ENCODE results near the gene TMEM181.
"Not testable (repeated sequence)": the region's sequence is repeated elsewhere in the genome, so short reads cannot be mapped to it uniquely, and the experiment has no call there.

Gene TMEM181

DNA sequence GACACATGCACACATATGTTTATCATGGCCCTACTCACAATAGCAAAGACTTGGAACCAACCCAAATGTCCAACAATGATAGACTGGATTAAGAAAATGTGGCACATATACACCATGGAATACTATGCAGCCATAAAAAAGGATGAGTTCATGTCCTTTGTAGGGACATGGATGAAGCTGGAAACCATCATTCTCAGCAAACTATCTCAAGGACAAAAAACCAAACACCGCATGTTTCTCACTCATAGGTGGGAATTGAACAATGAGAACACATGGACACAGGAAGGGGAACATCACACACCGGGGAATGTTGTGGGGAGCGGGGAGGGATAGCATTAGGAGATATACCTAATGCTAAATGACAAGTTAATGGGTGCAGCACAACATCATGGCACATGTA, 117.2 kb downstream of the TMEM181 start:
- H3K4me3 Mint-ChIP-seq; H3K4me1 Mint-ChIP-seq (ENCODE audit: low read depth); intact Hi-C loops (cut with micrococcal nuclease); H3K9me3 Mint-ChIP-seq; H3K36me3 Mint-ChIP-seq (ENCODE audit: low read depth); H3K27me3 Mint-ChIP-seq; H3K27ac Mint-ChIP-seq: not testable (repeated sequence)

DNA sequence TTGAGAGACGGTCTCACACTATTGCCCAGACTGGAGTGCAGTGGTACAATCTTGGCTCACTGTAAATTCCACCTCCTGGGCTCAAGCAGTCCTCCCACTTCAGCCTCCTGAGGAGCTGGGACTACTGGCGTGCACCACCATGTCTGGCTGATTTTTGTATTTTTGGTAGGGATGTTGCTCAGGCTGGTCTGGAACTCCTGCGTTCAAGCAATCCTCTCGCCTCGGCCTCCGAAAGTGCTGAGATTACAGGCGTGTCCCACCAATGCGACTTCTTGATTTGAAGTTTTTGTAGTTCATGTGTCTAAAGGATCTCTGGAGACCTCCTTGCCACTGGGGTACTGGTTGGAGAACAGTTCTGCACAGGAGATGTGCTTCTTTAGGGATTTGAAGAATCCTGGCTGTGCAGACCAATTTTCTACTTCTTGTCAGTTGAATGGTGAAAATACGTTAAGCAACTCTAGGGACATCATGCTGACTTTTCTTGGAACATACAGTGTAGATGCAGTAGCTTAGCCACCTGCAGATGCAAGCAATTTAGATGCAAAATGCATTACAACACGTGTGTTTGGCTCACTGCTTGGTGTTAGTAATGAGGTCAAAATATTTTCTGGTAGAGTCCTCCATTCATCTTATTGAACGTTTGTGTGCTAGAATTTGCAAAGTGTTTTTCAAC, 118.2 kb downstream of the TMEM181 start:
- Mint-ChIP-seq H3K4me1 (ENCODE audit: low read depth) (no peaks in the 10 kb centered on the region), H3K9me3 (no peaks in the 10 kb centered on the region), H3K4me3 (no peak overlapping the region), H3K27ac (no peak overlapping the region), H3K27me3 (no peaks in the 10 kb centered on the region), H3K36me3 (ENCODE audit: low read depth) (no peaks in the 10 kb centered on the region)
- intact Hi-C loops (cut with micrococcal nuclease), result no loop called here

DNA sequence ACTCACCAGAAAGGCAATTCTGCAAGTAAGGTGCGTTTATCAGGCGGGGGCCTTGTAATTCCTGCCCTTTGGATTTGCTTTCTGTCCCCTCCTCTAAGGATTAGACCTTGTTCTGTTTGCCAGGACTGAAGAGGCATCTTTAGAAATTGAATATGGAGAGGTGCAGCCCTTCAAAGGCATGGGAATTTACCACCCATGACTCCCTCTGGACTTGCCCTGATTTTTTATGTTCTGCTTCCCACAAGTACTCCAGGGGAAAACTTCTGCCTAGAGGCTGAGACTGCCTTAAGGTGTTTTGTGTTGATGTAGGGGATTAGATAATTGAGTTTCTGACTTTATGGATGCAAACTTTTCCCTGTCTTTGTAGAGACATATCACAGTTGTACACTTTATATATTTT, 120.1 kb downstream of the TMEM181 start:
- no peaks in the 10 kb centered on the region for H3K4me1 Mint-ChIP-seq (ENCODE audit: low read depth)
- intact Hi-C loops (cut with micrococcal nuclease), result no loop called here
- H3K27me3 Mint-ChIP-seq, result no peaks in the 10 kb centered on the region
- no peaks in the 10 kb centered on the region for H3K36me3 Mint-ChIP-seq (ENCODE audit: low read depth)
- no peaks in the 10 kb centered on the region for H3K9me3 Mint-ChIP-seq
- no peak overlapping the region for H3K4me3 Mint-ChIP-seq
- H3K27ac Mint-ChIP-seq, result no peak overlapping the region

DNA sequence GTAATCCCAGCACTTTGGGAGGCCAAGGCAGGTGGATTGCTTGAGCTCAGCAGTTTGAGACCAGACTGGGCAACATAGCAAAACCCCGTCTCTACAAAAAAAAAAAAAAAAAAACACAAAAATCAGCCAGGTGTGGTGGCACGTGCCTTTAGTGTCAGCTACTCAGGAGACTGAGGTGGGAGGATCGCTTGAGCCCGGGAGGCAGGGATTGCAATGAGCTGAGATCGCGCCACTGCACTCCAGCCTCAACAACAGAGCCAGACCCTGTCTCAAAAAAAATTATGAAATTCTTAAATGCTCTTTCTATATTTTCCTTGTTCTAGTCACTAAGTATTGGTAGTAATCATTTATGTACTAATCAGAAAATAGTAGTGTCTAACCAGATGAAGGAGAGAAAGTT, 120.6 kb downstream of the TMEM181 start:
- Mint-ChIP-seq H3K9me3 (no peaks in the 10 kb centered on the region), H3K4me1 (ENCODE audit: low read depth) (no peaks in the 10 kb centered on the region)
- intact Hi-C loops (cut with micrococcal nuclease), result no loop called here

DNA sequence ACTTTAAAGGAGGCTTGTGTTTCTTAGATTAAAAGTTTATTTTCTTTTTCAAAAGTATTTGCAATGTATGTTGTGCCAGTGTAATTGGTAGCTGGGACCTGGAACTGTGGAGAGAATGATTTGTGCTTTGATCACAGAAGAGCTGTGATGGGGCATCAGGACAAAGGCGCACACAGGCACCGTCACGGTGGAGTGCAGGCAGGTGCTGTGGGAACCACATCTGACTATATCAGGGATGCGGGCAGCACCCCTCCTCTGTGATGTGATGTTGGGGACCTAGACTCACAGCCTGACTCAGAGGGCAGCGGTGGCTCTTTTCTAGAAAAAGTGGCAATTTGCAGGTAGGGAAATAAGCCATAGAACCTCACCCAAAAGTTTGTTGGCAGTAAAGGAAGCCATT, 124.4 kb downstream of the TMEM181 start:
- peaks cover 21% of the 10 kb centered on the region for H3K4me1 Mint-ChIP-seq (ENCODE audit: low read depth)
- no peaks in the 10 kb centered on the region for H3K9me3 Mint-ChIP-seq
- H3K27ac Mint-ChIP-seq, result no peak overlapping the region
- H3K4me3 Mint-ChIP-seq, result no peak overlapping the region
- no peaks in the 10 kb centered on the region for H3K27me3 Mint-ChIP-seq
- intact Hi-C loops (cut with micrococcal nuclease), result no loop called here
- no peaks in the 10 kb centered on the region for H3K36me3 Mint-ChIP-seq (ENCODE audit: low read depth)

More for the DNA sequence above, 120.6 kb downstream of the TMEM181 start:
- no peak overlapping the region for H3K4me3 Mint-ChIP-seq
- no peaks in the 10 kb centered on the region for H3K36me3 Mint-ChIP-seq (ENCODE audit: low read depth)
- H3K27ac Mint-ChIP-seq, result no peak overlapping the region
- H3K27me3 Mint-ChIP-seq, result no peaks in the 10 kb centered on the region

DNA sequence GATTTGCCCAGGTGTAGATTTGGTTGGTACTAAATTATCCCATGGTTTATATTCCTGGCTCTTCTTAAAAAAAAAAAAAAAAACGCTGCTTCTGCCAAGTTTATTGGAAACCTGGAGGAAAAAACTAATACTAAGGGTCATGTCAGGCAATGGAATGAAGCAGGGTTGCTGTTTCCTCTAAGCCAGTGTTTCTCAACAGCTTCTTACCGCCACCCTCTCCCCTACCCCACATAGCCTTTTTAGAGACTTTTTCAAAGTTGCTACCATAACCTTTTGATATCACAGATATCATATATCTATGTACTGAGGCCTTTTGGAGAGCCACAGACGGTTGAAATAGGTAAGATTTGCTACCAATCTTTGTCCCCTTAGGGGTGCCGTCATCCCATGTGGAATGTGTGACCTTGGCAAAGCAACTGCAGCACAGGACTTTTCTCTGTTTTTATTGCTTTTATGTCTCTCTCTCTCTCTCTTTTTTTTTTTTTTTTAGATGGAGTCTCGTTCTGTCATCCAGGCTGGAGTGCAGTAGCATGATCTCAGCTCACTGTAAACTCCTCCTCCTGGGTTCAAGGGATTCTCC, 124.9 kb downstream of the TMEM181 start:
- intact Hi-C loops (cut with micrococcal nuclease), result loop anchor here (5.0 kb wide), 2 partner anchors 38 to 463 kb away; no protein-coding TSS in a partner anchor
- no peak overlapping the region for H3K27ac Mint-ChIP-seq
- H3K4me1 Mint-ChIP-seq (ENCODE audit: low read depth), result peaks cover 21% of the 10 kb centered on the region
- H3K4me3 Mint-ChIP-seq, result no peak overlapping the region
- H3K9me3 Mint-ChIP-seq, result no peaks in the 10 kb centered on the region
- H3K27me3 Mint-ChIP-seq, result no peaks in the 10 kb centered on the region
- H3K36me3 Mint-ChIP-seq (ENCODE audit: low read depth), result no peaks in the 10 kb centered on the region

Measured in dendritic cell treated with granulocyte-macrophage colony-stimulating factor and Interleukin-4, amounts not matched to agents 40 ng/mL and 50 ng/mL, for 4 days (primary cell).